ENCODE data around the gene PIEZO2.
"Not testable (repeated sequence)": the region's sequence is repeated elsewhere in the genome, so short reads cannot be mapped to it uniquely, and the experiment has no call there.

The PIEZO2 gene

DNA sequence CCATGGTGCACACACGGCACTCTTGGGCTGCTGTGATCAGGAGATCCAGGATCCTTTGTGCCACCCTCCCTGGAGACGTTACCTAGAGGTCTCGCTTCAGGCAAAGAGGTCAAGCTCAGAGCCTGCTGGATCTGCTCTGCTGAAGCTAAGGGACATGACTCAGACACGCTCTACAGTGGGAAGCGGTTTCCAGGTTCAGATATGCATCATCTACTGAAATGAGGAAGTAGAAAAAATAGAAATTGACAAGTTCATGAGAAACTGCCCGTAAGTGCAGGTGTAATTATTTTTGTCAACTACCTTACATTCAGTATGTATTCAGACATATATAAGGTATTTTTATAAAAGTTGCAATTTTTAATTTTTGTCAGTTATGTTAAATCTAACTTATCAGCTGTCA, 520.3 kb downstream of the PIEZO2 start:
- H4K8ac ChIP-seq (ENCODE audit: low read length); H3K4me3 ChIP-seq (ENCODE audit: insufficient read depth in 1 of 2, low read depth in 1 of 2, low read length in 2 of 2); H3K9ac ChIP-seq (ENCODE audit: low read length); H3K14ac ChIP-seq (ENCODE audit: low read length in 2 of 2); H2BK15ac ChIP-seq (ENCODE audit: low read depth, poor library complexity, severe bottlenecking); H3K9me3 ChIP-seq (ENCODE audit: control insufficient read depth, low read length); H2BK120ac ChIP-seq (ENCODE audit: low read depth, low read length); H3K23ac ChIP-seq (ENCODE audit: low read length in 2 of 2); H3K4ac ChIP-seq (ENCODE audit: low read depth in 1 of 2, low read length in 2 of 2); H2BK12ac ChIP-seq (ENCODE audit: low read length in 2 of 2); H3K4me2 ChIP-seq (ENCODE audit: low read length, poor library complexity, severe bottlenecking); H2BK5ac ChIP-seq (ENCODE audit: low read depth, low read length, poor library complexity, severe bottlenecking); H3K27ac ChIP-seq (ENCODE audit: low read length, poor library complexity, severe bottlenecking); H2AFZ ChIP-seq (ENCODE audit: low read depth, low read length); H4K91ac ChIP-seq (ENCODE audit: low read length); H3K18ac ChIP-seq (ENCODE audit: low read depth in 1 of 2, low read length in 2 of 2); H3K27me3 ChIP-seq (ENCODE audit: control insufficient read depth in 1 of 2, insufficient read depth in 1 of 2, low read length in 2 of 2); H3K36me3 ChIP-seq (ENCODE audit: control insufficient read depth in 1 of 2, insufficient read depth in 2 of 2, low read depth in 1 of 2, low read length in 2 of 2); H2AK5ac ChIP-seq (ENCODE audit: low read length, severe bottlenecking); DNase-seq; H3K79me1 ChIP-seq (replicated peaks; ENCODE audit: low read length, poor library complexity, severe bottlenecking); H3K4me1 ChIP-seq (ENCODE audit: control insufficient read depth, insufficient read depth, low read depth, low read length): not testable (repeated sequence)
- whole genome bisulfite sequencing: 63% methylated on average over 3 of the region's 6 CpGs

DNA sequence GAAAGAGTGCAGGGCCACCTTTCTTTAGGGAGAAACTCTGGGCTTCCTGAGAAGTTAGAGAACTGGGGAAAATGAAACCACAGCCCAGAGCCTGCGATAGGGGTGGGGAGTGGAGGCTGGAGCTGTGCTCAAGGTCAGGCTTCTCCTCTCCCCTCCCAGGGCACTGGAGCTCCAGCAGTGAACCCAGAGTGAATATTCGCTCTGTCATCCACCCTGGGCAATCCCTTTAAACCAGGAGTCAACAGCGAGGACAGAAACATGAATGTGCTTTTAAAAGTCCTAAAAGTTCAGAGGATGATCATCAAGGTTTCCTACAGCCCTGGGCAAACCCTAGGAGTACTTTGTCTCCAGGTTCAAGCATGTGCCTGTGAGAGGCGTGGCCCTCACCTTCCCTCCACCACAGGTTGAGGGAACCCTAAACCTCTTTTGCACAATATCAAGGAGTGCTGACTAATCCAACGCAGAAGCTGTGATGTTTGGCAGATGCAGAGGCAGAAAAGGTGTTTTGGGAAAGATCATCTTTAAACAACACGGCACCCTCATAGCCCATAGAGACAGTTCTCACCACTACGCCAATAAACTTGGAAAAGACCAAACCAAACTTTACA, 522.7 kb downstream of the PIEZO2 start:
- WGBS: 94% methylated on average over 4 of the region's 7 CpGs
- not testable (repeated sequence) for H3K36me3 ChIP-seq (ENCODE audit: control insufficient read depth in 1 of 2, insufficient read depth in 2 of 2, low read depth in 1 of 2, low read length in 2 of 2); H3K9ac ChIP-seq (ENCODE audit: low read length)

DNA sequence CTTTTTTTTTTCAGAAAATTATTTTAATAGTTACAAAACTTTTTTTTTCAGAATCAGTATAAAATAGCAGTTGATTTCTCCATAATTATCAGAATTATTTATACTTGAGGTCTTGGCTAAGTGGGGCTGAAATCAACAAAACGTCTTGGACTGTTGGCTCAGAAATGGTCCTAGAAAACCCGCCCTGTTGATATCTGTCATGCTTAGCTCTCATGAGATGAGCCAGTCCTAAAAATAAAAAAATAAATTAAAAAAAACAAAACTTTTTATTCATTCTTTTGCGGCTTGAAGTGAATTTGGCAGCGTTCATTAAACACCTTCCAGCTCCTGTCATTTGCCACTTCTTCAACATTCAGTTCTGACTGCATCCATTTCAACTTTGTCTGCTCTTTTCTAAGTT, 525.8 kb downstream of the PIEZO2 start:
- not testable (repeated sequence) for H2AFZ ChIP-seq (ENCODE audit: low read depth, low read length); H3K4me1 ChIP-seq (ENCODE audit: control insufficient read depth, insufficient read depth, low read depth, low read length); H2BK12ac ChIP-seq (ENCODE audit: low read length in 2 of 2); H2BK5ac ChIP-seq (ENCODE audit: low read depth, low read length, poor library complexity, severe bottlenecking); H3K4me2 ChIP-seq (ENCODE audit: low read length, poor library complexity, severe bottlenecking); H3K27me3 ChIP-seq (ENCODE audit: control insufficient read depth in 1 of 2, insufficient read depth in 1 of 2, low read length in 2 of 2); H3K18ac ChIP-seq (ENCODE audit: low read depth in 1 of 2, low read length in 2 of 2); H3K4ac ChIP-seq (ENCODE audit: low read depth in 1 of 2, low read length in 2 of 2); DNase-seq; H3K27ac ChIP-seq (ENCODE audit: low read length, poor library complexity, severe bottlenecking); H3K23ac ChIP-seq (ENCODE audit: low read length in 2 of 2); H2AK5ac ChIP-seq (ENCODE audit: low read length, severe bottlenecking); H3K4me3 ChIP-seq (ENCODE audit: insufficient read depth in 1 of 2, low read depth in 1 of 2, low read length in 2 of 2); H4K91ac ChIP-seq (ENCODE audit: low read length); H2BK120ac ChIP-seq (ENCODE audit: low read depth, low read length); H3K14ac ChIP-seq (ENCODE audit: low read length in 2 of 2); H4K8ac ChIP-seq (ENCODE audit: low read length); H3K9me3 ChIP-seq (ENCODE audit: control insufficient read depth, low read length); H3K9ac ChIP-seq (ENCODE audit: low read length); H3K36me3 ChIP-seq (ENCODE audit: control insufficient read depth in 1 of 2, insufficient read depth in 2 of 2, low read depth in 1 of 2, low read length in 2 of 2); H2BK15ac ChIP-seq (ENCODE audit: low read depth, poor library complexity, severe bottlenecking); H3K79me1 ChIP-seq (replicated peaks; ENCODE audit: low read length, poor library complexity, severe bottlenecking)
- 83% methylated on average over 4 of the region's 4 CpGs for WGBS

More for the DNA sequence above, 522.7 kb downstream of the PIEZO2 start:
- H2AFZ ChIP-seq (ENCODE audit: low read depth, low read length); H3K9me3 ChIP-seq (ENCODE audit: control insufficient read depth, low read length); H2AK5ac ChIP-seq (ENCODE audit: low read length, severe bottlenecking); H3K14ac ChIP-seq (ENCODE audit: low read length in 2 of 2); H2BK12ac ChIP-seq (ENCODE audit: low read length in 2 of 2); H3K4me1 ChIP-seq (ENCODE audit: control insufficient read depth, insufficient read depth, low read depth, low read length); H3K18ac ChIP-seq (ENCODE audit: low read depth in 1 of 2, low read length in 2 of 2); H3K4me3 ChIP-seq (ENCODE audit: insufficient read depth in 1 of 2, low read depth in 1 of 2, low read length in 2 of 2); H3K79me1 ChIP-seq (replicated peaks; ENCODE audit: low read length, poor library complexity, severe bottlenecking); H2BK120ac ChIP-seq (ENCODE audit: low read depth, low read length); H4K8ac ChIP-seq (ENCODE audit: low read length); H3K23ac ChIP-seq (ENCODE audit: low read length in 2 of 2); H3K4ac ChIP-seq (ENCODE audit: low read depth in 1 of 2, low read length in 2 of 2); H3K4me2 ChIP-seq (ENCODE audit: low read length, poor library complexity, severe bottlenecking); H3K27ac ChIP-seq (ENCODE audit: low read length, poor library complexity, severe bottlenecking); H4K91ac ChIP-seq (ENCODE audit: low read length); H2BK15ac ChIP-seq (ENCODE audit: low read depth, poor library complexity, severe bottlenecking); H3K27me3 ChIP-seq (ENCODE audit: control insufficient read depth in 1 of 2, insufficient read depth in 1 of 2, low read length in 2 of 2); DNase-seq; H2BK5ac ChIP-seq (ENCODE audit: low read depth, low read length, poor library complexity, severe bottlenecking): not testable (repeated sequence)

DNA sequence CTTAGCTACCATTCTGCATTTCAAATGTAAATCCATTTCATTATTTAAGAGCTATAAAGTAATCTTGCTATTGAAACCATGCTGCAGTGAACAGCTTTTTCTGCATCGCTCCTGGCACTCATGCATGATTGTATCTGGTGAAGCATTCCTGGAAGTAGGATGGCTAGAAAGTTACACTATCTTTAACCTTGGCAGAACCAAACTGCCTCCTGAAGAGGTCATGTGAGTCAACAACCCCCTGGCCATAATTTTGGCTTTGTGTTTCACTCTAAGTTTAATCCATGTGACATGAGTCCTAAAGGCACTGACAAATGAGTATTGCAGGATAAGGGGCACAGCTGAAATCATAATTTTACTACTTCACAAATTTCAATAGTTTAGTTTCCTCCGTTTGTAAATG, 526.4 kb downstream of the PIEZO2 start:
- not testable (repeated sequence) for H2BK5ac ChIP-seq (ENCODE audit: low read depth, low read length, poor library complexity, severe bottlenecking)

More for the DNA sequence above, 526.4 kb downstream of the PIEZO2 start:
- not testable (repeated sequence) for H3K36me3 ChIP-seq (ENCODE audit: control insufficient read depth in 1 of 2, insufficient read depth in 2 of 2, low read depth in 1 of 2, low read length in 2 of 2); H3K4ac ChIP-seq (ENCODE audit: low read depth in 1 of 2, low read length in 2 of 2); H3K9ac ChIP-seq (ENCODE audit: low read length); H3K18ac ChIP-seq (ENCODE audit: low read depth in 1 of 2, low read length in 2 of 2); H3K4me3 ChIP-seq (ENCODE audit: insufficient read depth in 1 of 2, low read depth in 1 of 2, low read length in 2 of 2); H3K9me3 ChIP-seq (ENCODE audit: control insufficient read depth, low read length); DNase-seq; H3K23ac ChIP-seq (ENCODE audit: low read length in 2 of 2); H3K4me2 ChIP-seq (ENCODE audit: low read length, poor library complexity, severe bottlenecking); H3K27ac ChIP-seq (ENCODE audit: low read length, poor library complexity, severe bottlenecking); H4K8ac ChIP-seq (ENCODE audit: low read length); H2AK5ac ChIP-seq (ENCODE audit: low read length, severe bottlenecking); H2BK12ac ChIP-seq (ENCODE audit: low read length in 2 of 2); H2AFZ ChIP-seq (ENCODE audit: low read depth, low read length); H2BK120ac ChIP-seq (ENCODE audit: low read depth, low read length); H2BK15ac ChIP-seq (ENCODE audit: low read depth, poor library complexity, severe bottlenecking); H3K27me3 ChIP-seq (ENCODE audit: control insufficient read depth in 1 of 2, insufficient read depth in 1 of 2, low read length in 2 of 2); H3K79me1 ChIP-seq (replicated peaks; ENCODE audit: low read length, poor library complexity, severe bottlenecking); H3K14ac ChIP-seq (ENCODE audit: low read length in 2 of 2); H3K4me1 ChIP-seq (ENCODE audit: control insufficient read depth, insufficient read depth, low read depth, low read length); H4K91ac ChIP-seq (ENCODE audit: low read length)
- no CpG with 5 or more reads among the region's 2 CpGs for WGBS

All from mesenchymal stem cell (in vitro differentiated cells and primary cell).